ENCODE results near the gene BMERB1.

- TF ChIP-seq POLR2A (IDR thresholded peaks at IDR 0.05) (no peak), CTCF (IDR thresholded peaks at IDR 0.05) (no peak)
These were observed 92.3 kb downstream of the BMERB1 start for GRCh38 chr16:15526731-15527130.
